ENCODE results near the gene DOCK8. TPM values are rescaled to one million over a fixed set of nuclear protein-coding genes. Genes with fewer than 3 reads are reported as not detected.

The DOCK8 gene
- polyA plus RNA-seq, 2 of the 4 experiments (the other 2 are of a cell fraction): 0.27 to 0.68 TPM

DNA sequence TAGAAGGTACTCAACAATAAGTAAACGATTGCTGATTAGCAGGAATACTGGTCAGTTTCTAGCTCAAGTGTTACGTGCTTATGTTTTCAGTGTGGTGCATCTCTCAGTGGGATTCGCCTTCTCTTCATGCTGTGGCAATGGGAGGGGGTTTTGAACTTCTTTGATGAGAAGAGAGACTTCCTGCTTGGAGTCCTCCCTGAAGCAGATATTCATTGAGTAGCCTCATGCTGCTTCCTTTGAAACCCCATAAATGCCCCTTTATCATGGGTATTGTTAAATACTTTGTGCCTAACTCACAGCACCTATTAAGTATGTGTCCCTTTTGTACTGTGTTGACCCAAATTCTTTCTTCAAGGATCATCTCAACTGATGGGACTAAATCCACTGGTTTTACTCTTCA, 116.5 kb downstream of the DOCK8 start:
- POLR2A ChIA-PET: no interaction called here
- CTCF ChIA-PET: interaction anchor here (0.6 to 1.3 kb wide), 2 partner anchors 28 to 29 kb away, joined by 3 to 4 read pairs; no protein-coding TSS in a partner anchor
- TF ChIP-seq, protein P1, sequence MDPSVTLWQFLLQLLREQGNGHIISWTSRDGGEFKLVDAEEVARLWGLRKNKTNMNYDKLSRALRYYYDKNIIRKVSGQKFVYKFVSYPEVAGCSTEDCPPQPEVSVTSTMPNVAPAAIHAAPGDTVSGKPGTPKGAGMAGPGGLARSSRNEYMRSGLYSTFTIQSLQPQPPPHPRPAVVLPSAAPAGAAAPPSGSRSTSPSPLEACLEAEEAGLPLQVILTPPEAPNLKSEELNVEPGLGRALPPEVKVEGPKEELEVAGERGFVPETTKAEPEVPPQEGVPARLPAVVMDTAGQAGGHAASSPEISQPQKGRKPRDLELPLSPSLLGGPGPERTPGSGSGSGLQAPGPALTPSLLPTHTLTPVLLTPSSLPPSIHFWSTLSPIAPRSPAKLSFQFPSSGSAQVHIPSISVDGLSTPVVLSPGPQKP (IDR thresholded peaks at IDR 0.05; ENCODE audit: low read depth, low read length): no peak
- no peak for TF ChIP-seq HEYL (CRISPR knock-in tag; IDR thresholded peaks at IDR 0.05)
- TF ChIP-seq JUNB (IDR thresholded peaks at IDR 0.05): no peak
- TF ChIP-seq, protein P2, sequence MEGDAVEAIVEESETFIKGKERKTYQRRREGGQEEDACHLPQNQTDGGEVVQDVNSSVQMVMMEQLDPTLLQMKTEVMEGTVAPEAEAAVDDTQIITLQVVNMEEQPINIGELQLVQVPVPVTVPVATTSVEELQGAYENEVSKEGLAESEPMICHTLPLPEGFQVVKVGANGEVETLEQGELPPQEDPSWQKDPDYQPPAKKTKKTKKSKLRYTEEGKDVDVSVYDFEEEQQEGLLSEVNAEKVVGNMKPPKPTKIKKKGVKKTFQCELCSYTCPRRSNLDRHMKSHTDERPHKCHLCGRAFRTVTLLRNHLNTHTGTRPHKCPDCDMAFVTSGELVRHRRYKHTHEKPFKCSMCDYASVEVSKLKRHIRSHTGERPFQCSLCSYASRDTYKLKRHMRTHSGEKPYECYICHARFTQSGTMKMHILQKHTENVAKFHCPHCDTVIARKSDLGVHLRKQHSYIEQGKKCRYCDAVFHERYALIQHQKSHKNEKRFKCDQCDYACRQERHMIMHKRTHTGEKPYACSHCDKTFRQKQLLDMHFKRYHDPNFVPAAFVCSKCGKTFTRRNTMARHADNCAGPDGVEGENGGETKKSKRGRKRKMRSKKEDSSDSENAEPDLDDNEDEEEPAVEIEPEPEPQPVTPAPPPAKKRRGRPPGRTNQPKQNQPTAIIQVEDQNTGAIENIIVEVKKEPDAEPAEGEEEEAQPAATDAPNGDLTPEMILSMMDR (IDR thresholded peaks at IDR 0.05): no peak
- TF ChIP-seq RFX5 (IDR thresholded peaks at IDR 0.05): no peak
- no peak for TF ChIP-seq PHF8 (IDR thresholded peaks at IDR 0.05; ENCODE audit: borderline replicate concordance, low read depth)
- no peak for TF ChIP-seq CHD4 (IDR thresholded peaks at IDR 0.05; ENCODE audit: borderline replicate concordance)
- TF ChIP-seq USF2 (IDR thresholded peaks at IDR 0.05): no peak
- no peak for TF ChIP-seq CEBPB (IDR thresholded peaks at IDR 0.05)
- TF ChIP-seq EHF (CRISPR knock-in tag; IDR thresholded peaks at IDR 0.05): no peak
- no peak for TF ChIP-seq RNF2 (IDR thresholded peaks at IDR 0.05; ENCODE audit: borderline replicate concordance, low read depth)
- TF ChIP-seq ESRRA (IDR thresholded peaks at IDR 0.05; ENCODE audit: borderline replicate concordance, low read length): no peak
- TF ChIP-seq E2F6 (IDR thresholded peaks at IDR 0.05; ENCODE audit: borderline replicate concordance, low read depth): no peak
- TF ChIP-seq BHLHE40 (IDR thresholded peaks at IDR 0.05; ENCODE audit: low read depth, low read length): no peak
- no peak for TF ChIP-seq HOXB13 (CRISPR knock-in tag; IDR thresholded peaks at IDR 0.05; ENCODE audit: low read depth)
- TF ChIP-seq, protein P3, sequence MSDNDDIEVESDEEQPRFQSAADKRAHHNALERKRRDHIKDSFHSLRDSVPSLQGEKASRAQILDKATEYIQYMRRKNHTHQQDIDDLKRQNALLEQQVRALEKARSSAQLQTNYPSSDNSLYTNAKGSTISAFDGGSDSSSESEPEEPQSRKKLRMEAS (IDR thresholded peaks at IDR 0.05): no peak
- TF ChIP-seq CHD2 (IDR thresholded peaks at IDR 0.05; ENCODE audit: low read length, partially characterized antibody): no peak
- no peak for TF ChIP-seq ZSCAN20 (CRISPR knock-in tag; IDR thresholded peaks at IDR 0.05)
- no peak overlapping the region for H3K4me3 ChIP-seq
- H3K27ac ChIP-seq: no peak overlapping the region
- no peaks in the 10 kb centered on the region for H3K9me3 ChIP-seq
- DNase-seq (ENCODE audit: low read depth in 1 of 2, low spot score in 1 of 2): no peak
- FAIRE-seq: peak; percentile 13
- no peak for ATAC-seq
- 21% methylated on average over 3 of the region's 3 CpGs for WGBS (ENCODE audit: missing lambda C conversion rate)
- peaks cover 4% of the 10 kb centered on the region; the same call in 2 of the 3 replicates for H3K4me1 ChIP-seq
- H3K4me2 ChIP-seq: no peak overlapping the region

DNA sequence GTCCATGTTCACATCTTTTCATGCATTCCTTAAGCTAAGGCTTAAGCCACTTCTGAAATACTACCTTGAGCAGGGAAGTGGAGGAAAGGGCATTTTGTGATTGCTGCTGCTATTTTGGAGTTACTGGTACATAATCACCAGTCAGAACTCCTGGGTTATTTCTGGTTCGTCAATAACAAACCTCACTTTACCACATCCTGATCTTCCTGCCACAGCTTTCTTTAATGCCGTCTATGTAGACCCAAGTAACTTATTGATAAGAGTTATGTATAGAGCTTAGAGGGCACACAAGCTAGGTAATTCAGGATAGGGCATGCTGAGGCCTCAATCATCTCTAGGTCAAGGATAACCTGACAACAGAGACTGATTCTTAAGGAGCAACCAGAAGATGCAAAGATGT, 120.7 kb downstream of the DOCK8 start:
- POLR2A ChIA-PET: no interaction called here
- CTCF ChIA-PET: interaction anchor here (0.5 to 3.2 kb wide), 2 partner anchors 12 to 470 kb away, joined by 3 to 33 read pairs; no protein-coding TSS in a partner anchor
- no peaks in the 10 kb centered on the region for H3K9me3 ChIP-seq
- no peak for ATAC-seq
- no peak overlapping the region for H3K4me2 ChIP-seq
- H3K27ac ChIP-seq: no peak overlapping the region
- H3K4me3 ChIP-seq: no peak overlapping the region
- 69% methylated on average over 2 of the region's 2 CpGs for WGBS (ENCODE audit: missing lambda C conversion rate)
- no peak for TF ChIP-seq EHF (CRISPR knock-in tag; IDR thresholded peaks at IDR 0.05)
- no peak for TF ChIP-seq ZFP36 (IDR thresholded peaks at IDR 0.05; ENCODE audit: borderline replicate concordance, partially characterized antibody)
- TF ChIP-seq POLR2AphosphoS2 (conservative IDR thresholded peaks at IDR 0.05; ENCODE audit: low read length): no peak
- TF ChIP-seq GATA3 (IDR thresholded peaks at IDR 0.05; ENCODE audit: borderline replicate concordance): no peak
- TF ChIP-seq FOSL2 (IDR thresholded peaks at IDR 0.05): no peak
- no peak for TF ChIP-seq FOSL2 (CRISPR knock-in tag; IDR thresholded peaks at IDR 0.05)
- TF ChIP-seq HOXB13 (CRISPR knock-in tag; IDR thresholded peaks at IDR 0.05; ENCODE audit: low read depth): no peak
- no peak for TF ChIP-seq NR3C1 (IDR thresholded peaks at IDR 0.05)
- no peak for TF ChIP-seq KDM1A (IDR thresholded peaks at IDR 0.05; ENCODE audit: low read depth)
- TF ChIP-seq MAFK (IDR thresholded peaks at IDR 0.05; ENCODE audit: partially characterized antibody): no peak
- TF ChIP-seq, protein P4, sequence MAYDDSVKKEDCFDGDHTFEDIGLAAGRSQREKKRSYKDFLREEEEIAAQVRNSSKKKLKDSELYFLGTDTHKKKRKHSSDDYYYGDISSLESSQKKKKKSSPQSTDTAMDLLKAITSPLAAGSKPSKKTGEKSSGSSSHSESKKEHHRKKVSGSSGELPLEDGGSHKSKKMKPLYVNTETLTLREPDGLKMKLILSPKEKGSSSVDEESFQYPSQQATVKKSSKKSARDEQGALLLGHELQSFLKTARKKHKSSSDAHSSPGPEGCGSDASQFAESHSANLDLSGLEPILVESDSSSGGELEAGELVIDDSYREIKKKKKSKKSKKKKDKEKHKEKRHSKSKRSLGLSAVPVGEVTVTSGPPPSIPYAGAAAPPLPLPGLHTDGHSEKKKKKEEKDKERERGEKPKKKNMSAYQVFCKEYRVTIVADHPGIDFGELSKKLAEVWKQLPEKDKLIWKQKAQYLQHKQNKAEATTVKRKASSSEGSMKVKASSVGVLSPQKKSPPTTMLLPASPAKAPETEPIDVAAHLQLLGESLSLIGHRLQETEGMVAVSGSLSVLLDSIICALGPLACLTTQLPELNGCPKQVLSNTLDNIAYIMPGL (CRISPR knock-in tag; IDR thresholded peaks at IDR 0.05; ENCODE audit: borderline replicate concordance): no peak
- TF ChIP-seq, protein P3 (IDR thresholded peaks at IDR 0.05): no peak
- no peak for TF ChIP-seq CBX8 (IDR thresholded peaks at IDR 0.05)
- TF ChIP-seq PHF8 (IDR thresholded peaks at IDR 0.05; ENCODE audit: borderline replicate concordance, low read depth): no peak
- no peak for TF ChIP-seq TP53 (CRISPR knock-in tag; IDR thresholded peaks at IDR 0.05)
- H3K4me1 ChIP-seq: peaks cover 6% of the 10 kb centered on the region; the same call in 2 of the 3 replicates
- FAIRE-seq: no peak
- no peak for DNase-seq (ENCODE audit: low read depth in 1 of 2, low spot score in 1 of 2)
